ENCODE results near the gene SLC10A7. TPM values are rescaled to one million over a fixed set of nuclear protein-coding genes. Genes with fewer than 3 reads are reported as not detected.

The SLC10A7 gene
- total and polyA plus RNA-seq, 2 of the 8 experiments (the other 6 are each of a cell fraction or from before 2014, with no cell fraction given) = 2.5 to 2.9 TPM

- Histone ChIP-seq H2BK120ac (replicated peaks; ENCODE audit: low read depth, low read length) (no peak overlapping the region), H3K4ac (replicated peaks; ENCODE audit: insufficient read length, low read depth, low read length) (no peak overlapping the region), H4K5ac (ENCODE audit: insufficient read length, low read depth, low read length) (no peak overlapping the region), H3K36me3 (ENCODE audit: control insufficient read depth in 2 of 4, insufficient read depth in 4 of 4, low read length in 3 of 4) (no peaks in the 10 kb centered on the region), H3K23ac (ENCODE audit: insufficient read length) (no peak overlapping the region), H4K91ac (replicated peaks; ENCODE audit: insufficient read length, low read length) (no peak overlapping the region), H3K9ac (replicated peaks in 1 of 4; ENCODE audit: extremely low read depth in 1 of 4, low read depth in 3 of 4, low read length in 3 of 4) (no peak overlapping the region), H3K79me1 (ENCODE audit: low read depth, low read length) (no peaks in the 10 kb centered on the region), H3K27me3 (replicated peaks in 1 of 4; ENCODE audit: control insufficient read depth in 3 of 4, extremely low read depth in 1 of 4, insufficient read depth in 3 of 4, low read length in 3 of 4) (no peaks in the 10 kb centered on the region), H3K18ac (ENCODE audit: extremely low read depth, low read length) (no peak overlapping the region), H3K9me3 (ENCODE audit: insufficient read depth in 2 of 2, low read depth in 1 of 2, low read length in 1 of 2) (no peaks in the 10 kb centered on the region), H2BK5ac (ENCODE audit: low read depth, low read length) (no peak overlapping the region), H3K4me1 (replicated peaks in 1 of 4; ENCODE audit: control insufficient read depth in 3 of 4, insufficient read depth in 4 of 4, low read length in 3 of 4) (no peaks in the 10 kb centered on the region), H3K14ac (ENCODE audit: insufficient read length) (no peak overlapping the region), H3K56ac (replicated peaks; ENCODE audit: insufficient read length, low read depth, low read length) (no peak overlapping the region), H2BK12ac (ENCODE audit: low read depth, low read length) (no peak overlapping the region), H2BK15ac (ENCODE audit: low read length) (no peak overlapping the region), H3K27ac (ENCODE audit: low read depth, low read length) (no peak overlapping the region), H2AFZ (ENCODE audit: low read length) (no peak overlapping the region), H2AK5ac (ENCODE audit: low read depth, low read length) (no peak overlapping the region), H3K79me2 (ENCODE audit: control insufficient read depth in 1 of 2, insufficient read depth in 2 of 2, low read length in 2 of 2) (no peaks in the 10 kb centered on the region), H2BK20ac (ENCODE audit: low read length) (no peak overlapping the region), H3K23me2 (ENCODE audit: low read depth, low read length) (no peaks in the 10 kb centered on the region), H4K8ac (ENCODE audit: extremely low read depth, insufficient read depth, low read length) (no peak overlapping the region), H3K4me3 (ENCODE audit: extremely low read depth in 1 of 4, insufficient read depth in 2 of 4, low read depth in 3 of 4, low read length in 4 of 4) (no peak overlapping the region), H3K4me2 (ENCODE audit: insufficient read depth in 1 of 2, low read depth in 2 of 2, low read length in 2 of 2) (no peak overlapping the region), H4K20me1 (replicated peaks in 1 of 2; ENCODE audit: control insufficient read depth in 1 of 2, insufficient read depth in 2 of 2, low read length in 2 of 2) (no peaks in the 10 kb centered on the region)
- ChIA-PET POLR2A (ENCODE audit: partially characterized antibody) (no interaction called here), CTCF (ENCODE audit: partially characterized antibody) (interaction anchor here (0.6 to 1.4 kb wide), 8 partner anchors 9 to 1285 kb away, joined by 3 to 4 read pairs (median 3); no protein-coding TSS in a partner anchor)
- DNase-seq (ENCODE audit: low read depth in 1 of 2, low spot score in 2 of 2) (no peak), FAIRE-seq (no peak)
- no peak for TF ChIP-seq EZH2 (IDR thresholded peaks at IDR 0.05; ENCODE audit: low read depth, low read length, severe bottlenecking)
- TF ChIP-seq, protein P1, sequence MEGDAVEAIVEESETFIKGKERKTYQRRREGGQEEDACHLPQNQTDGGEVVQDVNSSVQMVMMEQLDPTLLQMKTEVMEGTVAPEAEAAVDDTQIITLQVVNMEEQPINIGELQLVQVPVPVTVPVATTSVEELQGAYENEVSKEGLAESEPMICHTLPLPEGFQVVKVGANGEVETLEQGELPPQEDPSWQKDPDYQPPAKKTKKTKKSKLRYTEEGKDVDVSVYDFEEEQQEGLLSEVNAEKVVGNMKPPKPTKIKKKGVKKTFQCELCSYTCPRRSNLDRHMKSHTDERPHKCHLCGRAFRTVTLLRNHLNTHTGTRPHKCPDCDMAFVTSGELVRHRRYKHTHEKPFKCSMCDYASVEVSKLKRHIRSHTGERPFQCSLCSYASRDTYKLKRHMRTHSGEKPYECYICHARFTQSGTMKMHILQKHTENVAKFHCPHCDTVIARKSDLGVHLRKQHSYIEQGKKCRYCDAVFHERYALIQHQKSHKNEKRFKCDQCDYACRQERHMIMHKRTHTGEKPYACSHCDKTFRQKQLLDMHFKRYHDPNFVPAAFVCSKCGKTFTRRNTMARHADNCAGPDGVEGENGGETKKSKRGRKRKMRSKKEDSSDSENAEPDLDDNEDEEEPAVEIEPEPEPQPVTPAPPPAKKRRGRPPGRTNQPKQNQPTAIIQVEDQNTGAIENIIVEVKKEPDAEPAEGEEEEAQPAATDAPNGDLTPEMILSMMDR (IDR thresholded peaks at IDR 0.05; ENCODE audit: control extremely low read depth in 1 of 3, insufficient read depth in 1 of 3, low read depth in 1 of 3, low read length in 3 of 3) = peak in 1 of 3 experiments; percentile 8; a peak in 1 of 4 replicates
- TF ChIP-seq GTF2F1 (IDR thresholded peaks at IDR 0.05; ENCODE audit: borderline replicate concordance, low read depth, low read length) = no peak
- TF ChIP-seq RAD21 (IDR thresholded peaks at IDR 0.05 in 1 of 2, conservative IDR thresholded peaks at IDR 0.05 in 1 of 2; ENCODE audit: low read depth in 2 of 2, low read length in 2 of 2) = peak in 1 of 2 experiments; percentile 29; a peak in 3 of 4 replicates
- no peak for TF ChIP-seq HDAC6 (IDR thresholded peaks at IDR 0.05; ENCODE audit: low read depth, low read length)
- no peak for TF ChIP-seq SP4 (IDR thresholded peaks at IDR 0.05; ENCODE audit: low read length)
Observed at GRCh38 chr4:146340798-146341197, 180.9 kb downstream of the SLC10A7 start.
